Liver (tissue), 9 donors: ENCODE data around the gene LRPPRC. TPM values are rescaled to one million over a fixed set of nuclear protein-coding genes. Genes with fewer than 3 reads are reported as not detected.

Source experiments
- DNase-seq: peaks from one replicate; pipeline ENCODE4 v3.0.0-alpha.2; 2017; ENCODE audit warnings: low spot score
- H3K27ac ChIP-seq, 2 donors: one replicate each; pipeline ENCODE4 v1.7.0; 2013; ENCODE audit warnings: inconsistent platforms in 2 of 2, low read length in 2 of 2, control low read depth in 1 of 2, low read depth in 1 of 2, mild to moderate bottlenecking in 1 of 2
- H3K27me3 ChIP-seq, 4 donors: one replicate each; pipeline versions ENCODE4 v1.6.1 to v1.7.0; 2013; ENCODE audit warnings: low read length in 3 of 4, inconsistent platforms in 1 of 4, mild to moderate bottlenecking in 1 of 4, moderate library complexity in 1 of 4; ENCODE audit not compliant: control insufficient read depth in 4 of 4, insufficient read depth in 4 of 4
- H3K36me3 ChIP-seq, 4 donors: one replicate each; pipeline versions ENCODE4 v1.6.1 to v1.7.0; 2013; ENCODE audit warnings: low read length in 3 of 4, mild to moderate bottlenecking in 3 of 4, low read depth in 1 of 4, moderate library complexity in 1 of 4; ENCODE audit not compliant: control insufficient read depth in 4 of 4, insufficient read depth in 3 of 4
- H3K4me1 ChIP-seq, 4 donors: one replicate each; pipeline versions ENCODE4 v1.6.1 to v1.7.0; 2013; ENCODE audit warnings: low read length in 3 of 4, mild to moderate bottlenecking in 3 of 4, moderate library complexity in 1 of 4; ENCODE audit not compliant: control insufficient read depth in 4 of 4, insufficient read depth in 4 of 4
- H3K4me3 ChIP-seq, 3 donors: one replicate each; pipeline versions ENCODE4 v1.6.1 to v1.7.0; 2013; ENCODE audit warnings: low read length in 3 of 3, control low read depth in 1 of 3, low read depth in 1 of 3, mild to moderate bottlenecking in 1 of 3
- H3K9ac ChIP-seq, 2 donors: one replicate each; pipeline ENCODE4 v1.7.0; 2013; ENCODE audit warnings: low read length in 2 of 2, mild to moderate bottlenecking in 2 of 2, moderate library complexity in 2 of 2, control low read depth in 1 of 2, low read depth in 1 of 2
- H3K9me3 ChIP-seq, 4 donors: one replicate each; pipeline versions ENCODE4 v1.6.1 to v1.7.0; 2013; ENCODE audit warnings: low read length in 3 of 4; ENCODE audit not compliant: control insufficient read depth in 4 of 4
- FOXA1 ChIP-seq: IDR thresholded peaks from 2 replicates; pipeline ENCODE4 v1.6.1; 2016; ENCODE audit warnings: antibody characterized with exemption
- FOXA2 ChIP-seq: IDR thresholded peaks from 2 replicates; pipeline ENCODE4 v1.6.1; 2016; ENCODE audit warnings: antibody characterized with exemption
- GABPA ChIP-seq, 2 donors: IDR thresholded peaks in 1 of 2; conservative IDR thresholded peaks in 1 of 2; 2 replicates each; pipeline ENCODE4 v1.6.1; 2016; ENCODE audit warnings: antibody characterized with exemption in 2 of 2, mild to moderate bottlenecking in 1 of 2, moderate library complexity in 1 of 2
- HNF4A ChIP-seq, 2 donors: conservative IDR thresholded peaks; 2 replicates each; pipeline ENCODE4 v1.6.1; 2016; ENCODE audit warnings: antibody characterized with exemption in 2 of 2, mild to moderate bottlenecking in 2 of 2
- HNF4G ChIP-seq: IDR thresholded peaks from 2 replicates; pipeline ENCODE4 v1.6.1; 2016; ENCODE audit warnings: antibody characterized with exemption
- JUND ChIP-seq, 2 donors: IDR thresholded peaks; 2 replicates each; pipeline ENCODE4 v1.6.1; 2016; ENCODE audit warnings: antibody characterized with exemption in 2 of 2
- NR2F2 ChIP-seq: IDR thresholded peaks from 2 replicates; pipeline ENCODE4 v1.6.1; 2016; ENCODE audit warnings: antibody characterized with exemption
- RAD21 ChIP-seq, 2 donors: IDR thresholded peaks; 2 replicates each; pipeline ENCODE4 v1.6.1; 2016; ENCODE audit warnings: antibody characterized with exemption in 2 of 2, mild to moderate bottlenecking in 2 of 2
- RXRA ChIP-seq, 2 donors: IDR thresholded peaks; 2 replicates each; pipeline ENCODE4 v1.6.1; 2017 to 2018; ENCODE audit warnings: antibody characterized with exemption in 2 of 2, mild to moderate bottlenecking in 1 of 2
- SP1 ChIP-seq: IDR thresholded peaks from 2 replicates; pipeline ENCODE4 v1.6.1; 2018; ENCODE audit warnings: antibody characterized with exemption, mild to moderate bottlenecking
- TAF1 ChIP-seq: conservative IDR thresholded peaks from 2 replicates; pipeline ENCODE4 v1.6.1; 2016; ENCODE audit warnings: antibody characterized with exemption, mild to moderate bottlenecking
- WGBS: extraction: QIAGEN DNeasy Blood & Tissue Kit; methylation state at CpG from one replicate; pipeline ENCODE4 v1.1.7; 2013; 5-methylcytosine and 5-hydroxymethylcytosine counted together
- polyA plus RNA-seq, 2 donors: library from polyadenylated mRNA; stranded (reverse) in 1 of 2; unstranded in 1 of 2; fragments of 200-250 nt in 1 of 2; fragments of >200 nt in 1 of 2; fragmentation: Nextera tagmentation in 1 of 2; extraction: Ambion mirVana in 1 of 2; gene quantifications; one replicate each; pipeline versions ENCODE4 v1.2.1 to v1.2.3, GENCODE V29; 2013 to 2015
- total RNA-seq, 2 donors: library from RNA; depleted of rRNA; stranded (reverse); fragments of >200 nt; gene quantifications; one replicate each; pipeline ENCODE4 v1.2.3, GENCODE V29; 2014
- TF ChIP-seq, protein P1 (sequence below): IDR thresholded peaks from 2 replicates; pipeline ENCODE4 v1.6.1; 2016; ENCODE audit warnings: antibody characterized with exemption
- TF ChIP-seq, protein P2 (sequence below): IDR thresholded peaks from 2 replicates; pipeline ENCODE4 v1.6.1; 2016; ENCODE audit warnings: antibody characterized with exemption
- TF ChIP-seq, protein P3 (sequence below): IDR thresholded peaks from 2 replicates; pipeline ENCODE4 v1.6.1; 2016; ENCODE audit warnings: antibody characterized with exemption, mild to moderate bottlenecking
- TF ChIP-seq, protein P4 (sequence below): fragments of 150-350 bp; IDR thresholded peaks from 2 replicates; pipeline ENCODE4 v1.5.1; 2017; ENCODE audit warnings: improper control_type of control experiment, low read depth, low read length; ENCODE audit not compliant: missing input control
- TF ChIP-seq, protein P5 (sequence below): IDR thresholded peaks from 2 replicates; pipeline ENCODE4 v1.6.1; 2016; ENCODE audit warnings: antibody characterized with exemption
- donor health status: healthy.
- donor health status: healthy.
- donor health status: healthy.
- donor health status: healthy.
- donor health status: healthy.

The LRPPRC gene
- total and polyA plus RNA-seq, 4 donors, result 24.5 to 62.3 (median 34.4) TPM

DNA sequence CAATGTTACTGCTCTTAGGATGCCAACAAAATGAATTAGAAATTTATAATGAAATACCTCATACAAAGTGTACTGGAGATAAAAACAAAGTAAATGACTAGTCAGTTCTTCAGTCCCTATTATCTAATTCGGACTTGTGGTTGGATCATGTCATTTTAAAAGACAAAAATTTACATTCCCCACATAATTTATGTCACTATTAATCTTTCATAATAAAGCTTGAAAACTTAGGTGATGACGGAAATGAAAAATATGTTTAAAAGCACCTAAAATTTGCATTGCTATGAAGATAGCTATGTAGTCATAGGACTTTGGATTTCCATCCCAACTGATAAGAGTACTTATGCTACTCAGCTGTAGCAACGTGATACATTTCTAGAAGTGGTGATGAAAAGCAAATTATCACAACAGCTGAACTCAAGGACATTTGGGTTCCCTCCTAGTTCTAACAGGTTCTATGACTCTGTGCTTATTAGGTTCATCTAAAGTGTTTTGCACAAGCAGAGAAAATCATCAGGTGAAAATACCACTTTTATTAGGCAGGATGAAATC is 58.4 kb downstream of the LRPPRC start:
- no peak for DNase-seq
- no peaks in the 10 kb centered on the region for H3K27me3 ChIP-seq
- H3K9ac ChIP-seq, result no peak overlapping the region
- 87% methylated on average over 3 of the region's 3 CpGs for WGBS
- H3K4me1 ChIP-seq, result peaks cover 0 to 2% (median 0%) of the 10 kb centered on the region in 4 donors
- H3K4me3 ChIP-seq, result no peak overlapping the region
- TF ChIP-seq, protein P1, sequence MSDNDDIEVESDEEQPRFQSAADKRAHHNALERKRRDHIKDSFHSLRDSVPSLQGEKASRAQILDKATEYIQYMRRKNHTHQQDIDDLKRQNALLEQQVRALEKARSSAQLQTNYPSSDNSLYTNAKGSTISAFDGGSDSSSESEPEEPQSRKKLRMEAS, result no peak
- TF ChIP-seq SP1 (no peak), FOXA1 (no peak), JUND (IDR thresholded peaks at IDR 0.05) (no peak), FOXA2 (no peak), RAD21 (IDR thresholded peaks at IDR 0.05) (no peak), TAF1 (no peak), RXRA (IDR thresholded peaks at IDR 0.05) (no peak), NR2F2 (no peak), HNF4G (no peak), GABPA (IDR thresholded peaks at IDR 0.05 in 1 of 2, conservative IDR thresholded peaks at IDR 0.05 in 1 of 2) (no peak), HNF4A (conservative IDR thresholded peaks at IDR 0.05) (no peak)
- TF ChIP-seq, protein P2, sequence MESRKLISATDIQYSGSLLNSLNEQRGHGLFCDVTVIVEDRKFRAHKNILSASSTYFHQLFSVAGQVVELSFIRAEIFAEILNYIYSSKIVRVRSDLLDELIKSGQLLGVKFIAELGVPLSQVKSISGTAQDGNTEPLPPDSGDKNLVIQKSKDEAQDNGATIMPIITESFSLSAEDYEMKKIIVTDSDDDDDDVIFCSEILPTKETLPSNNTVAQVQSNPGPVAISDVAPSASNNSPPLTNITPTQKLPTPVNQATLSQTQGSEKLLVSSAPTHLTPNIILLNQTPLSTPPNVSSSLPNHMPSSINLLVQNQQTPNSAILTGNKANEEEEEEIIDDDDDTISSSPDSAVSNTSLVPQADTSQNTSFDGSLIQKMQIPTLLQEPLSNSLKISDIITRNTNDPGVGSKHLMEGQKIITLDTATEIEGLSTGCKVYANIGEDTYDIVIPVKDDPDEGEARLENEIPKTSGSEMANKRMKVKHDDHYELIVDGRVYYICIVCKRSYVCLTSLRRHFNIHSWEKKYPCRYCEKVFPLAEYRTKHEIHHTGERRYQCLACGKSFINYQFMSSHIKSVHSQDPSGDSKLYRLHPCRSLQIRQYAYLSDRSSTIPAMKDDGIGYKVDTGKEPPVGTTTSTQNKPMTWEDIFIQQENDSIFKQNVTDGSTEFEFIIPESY, result no peak
- TF ChIP-seq, protein P3, sequence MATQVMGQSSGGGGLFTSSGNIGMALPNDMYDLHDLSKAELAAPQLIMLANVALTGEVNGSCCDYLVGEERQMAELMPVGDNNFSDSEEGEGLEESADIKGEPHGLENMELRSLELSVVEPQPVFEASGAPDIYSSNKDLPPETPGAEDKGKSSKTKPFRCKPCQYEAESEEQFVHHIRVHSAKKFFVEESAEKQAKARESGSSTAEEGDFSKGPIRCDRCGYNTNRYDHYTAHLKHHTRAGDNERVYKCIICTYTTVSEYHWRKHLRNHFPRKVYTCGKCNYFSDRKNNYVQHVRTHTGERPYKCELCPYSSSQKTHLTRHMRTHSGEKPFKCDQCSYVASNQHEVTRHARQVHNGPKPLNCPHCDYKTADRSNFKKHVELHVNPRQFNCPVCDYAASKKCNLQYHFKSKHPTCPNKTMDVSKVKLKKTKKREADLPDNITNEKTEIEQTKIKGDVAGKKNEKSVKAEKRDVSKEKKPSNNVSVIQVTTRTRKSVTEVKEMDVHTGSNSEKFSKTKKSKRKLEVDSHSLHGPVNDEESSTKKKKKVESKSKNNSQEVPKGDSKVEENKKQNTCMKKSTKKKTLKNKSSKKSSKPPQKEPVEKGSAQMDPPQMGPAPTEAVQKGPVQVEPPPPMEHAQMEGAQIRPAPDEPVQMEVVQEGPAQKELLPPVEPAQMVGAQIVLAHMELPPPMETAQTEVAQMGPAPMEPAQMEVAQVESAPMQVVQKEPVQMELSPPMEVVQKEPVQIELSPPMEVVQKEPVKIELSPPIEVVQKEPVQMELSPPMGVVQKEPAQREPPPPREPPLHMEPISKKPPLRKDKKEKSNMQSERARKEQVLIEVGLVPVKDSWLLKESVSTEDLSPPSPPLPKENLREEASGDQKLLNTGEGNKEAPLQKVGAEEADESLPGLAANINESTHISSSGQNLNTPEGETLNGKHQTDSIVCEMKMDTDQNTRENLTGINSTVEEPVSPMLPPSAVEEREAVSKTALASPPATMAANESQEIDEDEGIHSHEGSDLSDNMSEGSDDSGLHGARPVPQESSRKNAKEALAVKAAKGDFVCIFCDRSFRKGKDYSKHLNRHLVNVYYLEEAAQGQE, result no peak
- TF ChIP-seq, protein P4, sequence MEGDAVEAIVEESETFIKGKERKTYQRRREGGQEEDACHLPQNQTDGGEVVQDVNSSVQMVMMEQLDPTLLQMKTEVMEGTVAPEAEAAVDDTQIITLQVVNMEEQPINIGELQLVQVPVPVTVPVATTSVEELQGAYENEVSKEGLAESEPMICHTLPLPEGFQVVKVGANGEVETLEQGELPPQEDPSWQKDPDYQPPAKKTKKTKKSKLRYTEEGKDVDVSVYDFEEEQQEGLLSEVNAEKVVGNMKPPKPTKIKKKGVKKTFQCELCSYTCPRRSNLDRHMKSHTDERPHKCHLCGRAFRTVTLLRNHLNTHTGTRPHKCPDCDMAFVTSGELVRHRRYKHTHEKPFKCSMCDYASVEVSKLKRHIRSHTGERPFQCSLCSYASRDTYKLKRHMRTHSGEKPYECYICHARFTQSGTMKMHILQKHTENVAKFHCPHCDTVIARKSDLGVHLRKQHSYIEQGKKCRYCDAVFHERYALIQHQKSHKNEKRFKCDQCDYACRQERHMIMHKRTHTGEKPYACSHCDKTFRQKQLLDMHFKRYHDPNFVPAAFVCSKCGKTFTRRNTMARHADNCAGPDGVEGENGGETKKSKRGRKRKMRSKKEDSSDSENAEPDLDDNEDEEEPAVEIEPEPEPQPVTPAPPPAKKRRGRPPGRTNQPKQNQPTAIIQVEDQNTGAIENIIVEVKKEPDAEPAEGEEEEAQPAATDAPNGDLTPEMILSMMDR, result no peak
- TF ChIP-seq, protein P5, sequence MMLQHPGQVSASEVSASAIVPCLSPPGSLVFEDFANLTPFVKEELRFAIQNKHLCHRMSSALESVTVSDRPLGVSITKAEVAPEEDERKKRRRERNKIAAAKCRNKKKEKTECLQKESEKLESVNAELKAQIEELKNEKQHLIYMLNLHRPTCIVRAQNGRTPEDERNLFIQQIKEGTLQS, result no peak
- no peaks in the 10 kb centered on the region for H3K9me3 ChIP-seq
- H3K27ac ChIP-seq, result no peak overlapping the region
- peaks cover 0 to 21% (median 14%) of the 10 kb centered on the region in 4 donors for H3K36me3 ChIP-seq
